COLO829 (cell line): ENCODE results near the gene HPGDS.

Experiments
- DNase-seq: peaks from one replicate; pipeline ENCODE4 v3.0.0; 2012; ENCODE audit warnings: low spot score

Gene HPGDS

GRCh38 chr4:94251094-94251493, 91.5 kb downstream of the HPGDS start:
- no peak for DNase-seq
